ENCODE measurements around the gene FARSB. TPM values are rescaled to one million over a fixed set of nuclear protein-coding genes. Genes with fewer than 3 reads are reported as not detected.

FARSB gene
- total RNA-seq, 2 donors from 2014 or later = 7.3 to 11.1 TPM

- Histone ChIP-seq H3K27me3 (replicated peaks; ENCODE audit: insufficient read depth) (no peaks in the 10 kb centered on the region), H3K36me3 (peaks cover 34% of the 10 kb centered on the region), H3K4me1 (ENCODE audit: control insufficient read depth in 1 of 2, low read depth in 2 of 2) (no peaks in the 10 kb centered on the region), H3K4me3 (no peak overlapping the region), H3K9me3 (no peaks in the 10 kb centered on the region), H3K27ac (no peak overlapping the region)
- ATAC-seq (ENCODE audit: insufficient number of reproducible peaks, low FRiP score, low read depth) = no peak
- no peak for DNase-seq (ENCODE audit: low spot score)
- no peak for TF ChIP-seq CTCF (IDR thresholded peaks at IDR 0.05)
Measured at GRCh38 chr2:222641336-222641735, 14.6 kb downstream of the FARSB start.

GRCh38 chr2:222637067-222637466 lies 18.8 kb downstream of the FARSB start:
- DNase-seq (ENCODE audit: low spot score) (no peak), ATAC-seq (ENCODE audit: insufficient number of reproducible peaks, low FRiP score, low read depth) (no peak)
- TF ChIP-seq CTCF (IDR thresholded peaks at IDR 0.05) = no peak
- H3K36me3 ChIP-seq = peaks cover 35% of the 10 kb centered on the region
- H3K27ac ChIP-seq = no peak overlapping the region
- H3K27me3 ChIP-seq (replicated peaks; ENCODE audit: insufficient read depth) = no peaks in the 10 kb centered on the region
- H3K4me1 ChIP-seq (ENCODE audit: control insufficient read depth in 1 of 2, low read depth in 2 of 2) = no peaks in the 10 kb centered on the region
- H3K4me3 ChIP-seq = no peak overlapping the region
- no peaks in the 10 kb centered on the region for H3K9me3 ChIP-seq

- Histone ChIP-seq H3K4me1 (ENCODE audit: control insufficient read depth in 1 of 2, low read depth in 2 of 2) (no peaks in the 10 kb centered on the region), H3K27me3 (replicated peaks; ENCODE audit: insufficient read depth) (no peaks in the 10 kb centered on the region), H3K27ac (no peak overlapping the region), H3K4me3 (no peak overlapping the region), H3K36me3 (peaks cover 43% of the 10 kb centered on the region), H3K9me3 (no peaks in the 10 kb centered on the region)
- TF ChIP-seq CTCF (IDR thresholded peaks at IDR 0.05) = no peak
- no peak for DNase-seq (ENCODE audit: low spot score)
- no peak for ATAC-seq (ENCODE audit: insufficient number of reproducible peaks, low FRiP score, low read depth)
Measured at GRCh38 chr2:222635295-222635694, 20.6 kb downstream of the FARSB start.

GRCh38 chr2:222627764-222628163 lies 28.1 kb downstream of the FARSB start:
- ATAC-seq (ENCODE audit: insufficient number of reproducible peaks, low FRiP score, low read depth) = no peak
- DNase-seq (ENCODE audit: low spot score) = no peak
- no peak for TF ChIP-seq CTCF (IDR thresholded peaks at IDR 0.05)
- Histone ChIP-seq H3K36me3 (peaks cover 40% of the 10 kb centered on the region), H3K27ac (no peak overlapping the region), H3K4me1 (ENCODE audit: control insufficient read depth in 1 of 2, low read depth in 2 of 2) (no peaks in the 10 kb centered on the region), H3K27me3 (replicated peaks; ENCODE audit: insufficient read depth) (no peaks in the 10 kb centered on the region), H3K4me3 (no peak overlapping the region), H3K9me3 (no peaks in the 10 kb centered on the region)

- DNase-seq (ENCODE audit: low spot score) (no peak), ATAC-seq (ENCODE audit: insufficient number of reproducible peaks, low FRiP score, low read depth) (no peak)
- TF ChIP-seq CTCF (IDR thresholded peaks at IDR 0.05) = no peak
- H3K4me3 ChIP-seq = no peak overlapping the region
- H3K36me3 ChIP-seq = peaks cover 33% of the 10 kb centered on the region
- H3K4me1 ChIP-seq (ENCODE audit: control insufficient read depth in 1 of 2, low read depth in 2 of 2) = no peaks in the 10 kb centered on the region
- no peak overlapping the region for H3K27ac ChIP-seq
- H3K27me3 ChIP-seq (replicated peaks; ENCODE audit: insufficient read depth) = no peaks in the 10 kb centered on the region
- H3K9me3 ChIP-seq = no peaks in the 10 kb centered on the region
Measured at GRCh38 chr2:222623756-222624309, 32.1 kb downstream of the FARSB start.
